ENCODE measurements around the gene SMIM36.

GRCh38 chr17:55451758-55452138 lies 59.5 kb downstream of the SMIM36 start:
- TF ChIP-seq CTCF (conservative IDR thresholded peaks at IDR 0.05) (no peak), ZFX (IDR thresholded peaks at IDR 0.05) (no peak)

Data from C4-2B (cell line).